GM06990 (cell line): Measurements from ENCODE around the gene AP2A2.

Experiments used
- DNase-seq: peaks from one replicate; pipeline ENCODE4 v3.0.0-alpha.2; 2011; ENCODE audit not compliant: insufficient read length; ENCODE audit errors: extremely low read depth
- H3K27me3 ChIP-seq: replicated peaks from 2 replicates; pipeline ENCODE4 v1.6.0; 2011; ENCODE audit warnings: low read length; ENCODE audit not compliant: control insufficient read depth, insufficient read depth
- H3K36me3 ChIP-seq: 2 replicates; pipeline ENCODE4 v1.5.1; 2011; ENCODE audit warnings: low read length; ENCODE audit not compliant: control insufficient read depth, insufficient read depth
- H3K4me3 ChIP-seq: replicated peaks from 2 replicates; pipeline ENCODE4 v1.5.1; 2011; ENCODE audit warnings: low read depth, mild to moderate bottlenecking, control low read depth, low read length
- TF ChIP-seq, protein P1 (sequence below): IDR thresholded peaks from 2 replicates; pipeline ENCODE4 v1.5.1; 2011; ENCODE audit warnings: low read length, control low read depth, mild to moderate bottlenecking, inconsistent platforms; ENCODE audit not compliant: insufficient read depth, poor library complexity, severe bottlenecking

The AP2A2 gene

DNA sequence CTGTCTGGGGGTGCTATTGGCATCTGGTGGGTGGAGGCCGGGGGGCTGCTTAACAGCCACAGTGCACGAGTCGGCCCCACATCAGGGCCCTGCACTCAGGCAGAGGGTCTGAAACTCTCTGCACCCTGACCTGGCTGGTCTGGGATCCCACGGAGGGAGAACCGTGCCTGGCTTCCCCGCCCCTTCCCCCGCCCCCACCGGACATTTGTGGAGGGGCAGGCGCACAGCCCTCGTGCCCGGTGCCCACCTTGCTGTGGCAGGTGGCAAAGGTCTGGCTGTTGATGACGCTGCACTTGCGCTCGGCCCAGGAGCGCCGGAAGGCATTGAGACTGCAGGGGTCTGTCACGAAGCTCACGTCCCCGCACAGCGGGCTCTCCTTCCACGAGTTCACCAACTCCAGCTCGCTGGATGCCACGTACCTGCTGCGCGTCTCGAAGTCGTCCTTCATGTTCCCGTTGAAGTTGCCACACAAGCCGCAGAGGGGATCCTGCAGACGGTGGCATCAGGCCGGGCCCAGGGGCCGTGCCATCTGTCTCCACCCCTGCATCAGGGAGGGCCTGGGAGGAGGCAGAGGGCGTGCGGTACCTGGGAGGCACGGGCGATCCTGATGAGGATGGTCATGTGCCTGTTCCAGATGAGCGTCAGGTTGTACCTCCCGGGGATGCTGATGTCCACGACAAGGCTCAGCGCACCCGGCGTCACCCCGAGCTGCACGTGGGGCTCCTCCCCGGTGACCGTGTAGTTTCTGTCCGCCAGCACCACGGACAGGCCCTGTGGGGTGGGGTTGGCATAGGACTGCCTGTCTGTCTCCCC lies 99.1 kb downstream of the AP2A2 start:
- DNase-seq = no peak
- Histone ChIP-seq H3K27me3 (no peaks in the 10 kb centered on the region), H3K36me3 (no peaks in the 10 kb centered on the region), H3K4me3 (no peak overlapping the region)
- TF ChIP-seq, protein P1, sequence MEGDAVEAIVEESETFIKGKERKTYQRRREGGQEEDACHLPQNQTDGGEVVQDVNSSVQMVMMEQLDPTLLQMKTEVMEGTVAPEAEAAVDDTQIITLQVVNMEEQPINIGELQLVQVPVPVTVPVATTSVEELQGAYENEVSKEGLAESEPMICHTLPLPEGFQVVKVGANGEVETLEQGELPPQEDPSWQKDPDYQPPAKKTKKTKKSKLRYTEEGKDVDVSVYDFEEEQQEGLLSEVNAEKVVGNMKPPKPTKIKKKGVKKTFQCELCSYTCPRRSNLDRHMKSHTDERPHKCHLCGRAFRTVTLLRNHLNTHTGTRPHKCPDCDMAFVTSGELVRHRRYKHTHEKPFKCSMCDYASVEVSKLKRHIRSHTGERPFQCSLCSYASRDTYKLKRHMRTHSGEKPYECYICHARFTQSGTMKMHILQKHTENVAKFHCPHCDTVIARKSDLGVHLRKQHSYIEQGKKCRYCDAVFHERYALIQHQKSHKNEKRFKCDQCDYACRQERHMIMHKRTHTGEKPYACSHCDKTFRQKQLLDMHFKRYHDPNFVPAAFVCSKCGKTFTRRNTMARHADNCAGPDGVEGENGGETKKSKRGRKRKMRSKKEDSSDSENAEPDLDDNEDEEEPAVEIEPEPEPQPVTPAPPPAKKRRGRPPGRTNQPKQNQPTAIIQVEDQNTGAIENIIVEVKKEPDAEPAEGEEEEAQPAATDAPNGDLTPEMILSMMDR = no peak

DNA sequence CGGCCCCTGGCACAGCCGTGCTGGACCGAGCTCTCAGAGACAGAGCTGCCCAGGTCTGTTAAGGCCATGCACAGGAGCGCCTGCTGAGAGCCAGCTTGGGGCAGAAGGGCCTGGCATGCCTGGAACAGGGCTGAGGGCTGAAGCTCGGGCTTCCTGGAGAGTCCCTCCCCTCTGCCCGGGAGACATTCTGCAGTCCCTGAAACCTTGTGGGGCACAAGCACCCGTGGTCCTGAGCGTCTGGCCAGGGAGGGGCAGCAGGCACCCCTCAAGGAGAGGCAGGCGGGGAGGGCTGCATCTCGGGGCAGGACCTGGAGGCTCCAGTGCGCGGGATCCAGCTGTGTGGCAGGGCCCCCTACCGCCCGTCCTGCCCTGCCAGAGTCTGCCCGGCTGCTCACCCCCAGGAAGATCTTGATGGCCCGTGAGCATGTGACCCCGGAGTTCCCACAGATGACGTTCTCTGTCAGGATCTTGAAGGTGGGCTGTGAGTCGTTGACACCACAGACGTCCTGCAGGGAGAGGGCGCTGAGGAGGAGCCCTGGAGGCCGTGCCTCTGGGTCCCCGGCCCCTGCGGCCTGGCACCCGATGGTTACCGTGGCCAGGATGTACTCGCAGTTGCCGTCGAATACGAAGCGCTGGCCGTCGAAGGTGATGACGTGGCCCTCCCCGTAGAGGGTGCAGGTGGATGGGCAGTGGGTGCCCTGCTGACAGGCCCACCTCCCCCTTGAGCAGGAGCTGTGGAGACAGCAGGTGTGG lies 99.9 kb downstream of the AP2A2 start:
- DNase-seq = no peak
- Histone ChIP-seq H3K27me3 (no peaks in the 10 kb centered on the region), H3K36me3 (no peaks in the 10 kb centered on the region), H3K4me3 (no peak overlapping the region)
- TF ChIP-seq, protein P1 = no peak

DNA sequence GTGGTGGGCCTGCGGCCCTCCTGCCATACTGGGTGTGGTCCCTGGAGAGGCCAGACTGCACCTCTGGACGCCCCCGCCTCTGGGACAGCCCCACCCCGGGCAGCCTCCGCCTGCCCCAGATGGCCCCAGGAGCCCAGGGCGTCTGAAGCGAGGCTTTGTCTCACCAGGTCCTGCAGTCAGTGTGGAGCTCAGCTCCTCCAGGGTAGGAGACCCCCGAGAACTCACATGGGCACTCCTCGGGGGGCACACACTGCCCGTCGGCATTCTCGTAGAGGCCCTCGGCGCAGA lies 100.4 kb downstream of the AP2A2 start:
- Histone ChIP-seq H3K4me3 (no peak overlapping the region), H3K36me3 (no peaks in the 10 kb centered on the region), H3K27me3 (no peaks in the 10 kb centered on the region)
- no peak for DNase-seq
- TF ChIP-seq, protein P1 = no peak

DNA sequence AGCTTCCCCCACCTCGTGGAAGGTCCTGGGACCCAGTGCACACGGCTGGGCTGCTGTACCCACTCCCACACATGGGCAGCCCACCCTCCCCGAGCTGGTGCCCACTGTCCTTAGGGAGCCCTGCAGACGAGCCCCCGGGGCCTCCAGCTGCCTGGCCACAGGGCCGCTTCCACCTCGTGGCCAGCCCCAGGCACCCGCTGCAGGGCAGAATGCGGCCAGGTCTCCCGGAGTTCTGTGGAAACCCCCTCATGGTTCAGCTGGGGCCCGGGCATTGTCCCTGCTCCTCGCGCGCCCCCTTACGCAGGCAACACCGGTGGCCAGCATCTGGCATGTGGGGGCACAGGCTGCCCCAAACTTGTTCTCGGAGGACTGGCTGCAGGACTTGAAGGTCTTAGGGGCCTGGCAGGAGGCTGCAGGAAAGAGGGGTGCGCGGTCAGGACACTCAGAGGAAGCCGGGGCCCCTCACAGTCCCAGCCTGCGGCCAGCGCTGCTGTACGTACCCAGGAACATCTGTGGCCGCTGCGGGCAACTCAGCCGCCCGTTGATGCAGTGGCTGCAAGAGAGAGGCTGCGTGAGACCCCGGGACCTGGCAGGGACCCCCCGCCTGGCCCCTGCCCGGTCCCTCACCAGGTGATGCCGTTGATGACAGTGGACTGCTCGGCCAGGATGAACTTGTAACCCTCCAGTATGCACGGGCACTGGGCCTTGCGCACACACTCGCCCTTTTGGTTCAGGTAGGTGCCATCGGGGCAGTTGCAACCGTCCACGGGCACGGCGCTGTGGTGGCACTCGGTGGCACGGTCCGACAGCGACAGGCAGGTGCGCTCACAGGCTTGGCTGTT lies 101.2 kb downstream of the AP2A2 start:
- TF ChIP-seq, protein P1 = no peak
- Histone ChIP-seq H3K27me3 (no peaks in the 10 kb centered on the region), H3K4me3 (no peak overlapping the region), H3K36me3 (no peaks in the 10 kb centered on the region)
- no peak for DNase-seq

DNA sequence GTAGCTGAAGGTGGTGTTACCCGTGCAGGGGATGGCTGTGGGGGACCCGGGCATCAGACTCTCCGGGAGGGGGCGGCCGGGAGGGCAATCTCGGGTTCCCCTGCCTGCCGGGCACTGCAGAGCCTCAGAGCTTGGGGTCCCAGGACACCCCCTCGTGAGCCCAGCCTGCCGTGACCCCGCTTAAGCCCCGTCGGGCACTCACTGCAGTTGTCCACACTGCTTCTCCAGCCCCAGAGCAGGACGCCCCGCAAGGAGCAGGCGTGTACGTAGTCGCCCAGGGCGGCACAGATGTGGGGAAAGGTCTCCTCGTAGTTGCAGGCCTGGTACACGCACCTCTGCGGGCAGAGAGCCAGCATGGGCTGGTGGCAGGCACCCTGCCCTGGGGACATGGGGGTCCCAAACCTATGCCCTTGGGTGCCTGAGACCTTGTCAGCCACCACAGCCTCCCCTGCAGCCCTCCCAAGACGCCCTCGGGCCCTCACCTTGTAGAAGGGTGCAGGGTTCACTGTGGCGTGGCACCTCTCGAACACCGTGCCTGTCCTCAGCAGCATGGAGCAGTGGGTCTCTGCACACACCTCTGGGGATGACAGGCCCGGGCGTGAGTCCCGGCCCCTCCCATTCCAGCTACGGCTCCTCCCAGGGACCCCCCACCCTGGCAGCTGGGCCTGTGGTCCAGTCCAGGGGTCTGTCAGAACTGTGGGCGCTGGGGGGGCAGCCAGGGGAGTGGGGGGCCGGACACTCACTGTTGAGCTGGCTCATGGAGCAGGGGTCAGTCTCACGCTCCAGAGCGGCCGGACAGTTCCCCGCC lies 102.0 kb downstream of the AP2A2 start:
- Histone ChIP-seq H3K27me3 (no peaks in the 10 kb centered on the region), H3K36me3 (no peaks in the 10 kb centered on the region)
- TF ChIP-seq, protein P1 = no peak

More for the DNA sequence above, 102.0 kb downstream of the AP2A2 start:
- DNase-seq = no peak
- H3K4me3 ChIP-seq = no peak overlapping the region
